ENCODE measurements around the gene NPAS4.
"Not testable (repeated sequence)": the region's sequence is repeated elsewhere in the genome, so short reads cannot be mapped to it uniquely, and the experiment has no call there.

NPAS4 gene

GRCh38 chr11:66454247-66454646 is 33.4 kb downstream of the NPAS4 start:
- DNase-seq (ENCODE audit: low read depth in 3 of 3) = no peak

DNA sequence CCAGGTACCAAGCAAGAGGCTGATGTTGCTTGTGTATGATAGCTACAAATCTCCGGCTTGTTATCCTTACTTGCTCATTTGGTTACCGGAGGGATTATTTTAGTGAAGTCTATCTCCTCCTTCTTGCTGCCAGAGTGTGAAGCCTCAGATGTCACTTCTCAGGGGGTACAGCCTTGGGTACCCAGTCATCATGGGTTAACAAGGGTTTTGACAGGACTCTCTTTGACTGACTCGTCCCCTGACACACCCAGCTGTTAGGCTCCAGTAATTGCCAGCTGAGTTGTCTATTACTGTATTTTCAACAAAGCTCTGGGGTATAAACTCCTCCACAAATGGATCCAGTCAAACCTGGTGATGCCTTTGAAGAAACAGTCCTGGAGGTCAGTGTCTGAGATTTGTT is 34.0 kb downstream of the NPAS4 start:
- no peak for DNase-seq (ENCODE audit: low read depth in 3 of 3)

GRCh38 chr11:66457826-66458225 is 37.0 kb downstream of the NPAS4 start:
- no peak for DNase-seq (ENCODE audit: low read depth in 3 of 3)

GRCh38 chr11:66459138-66459778 is 38.4 kb downstream of the NPAS4 start:
- no peak for DNase-seq (ENCODE audit: low read depth in 3 of 3)

GRCh38 chr11:66462010-66462409 is 41.2 kb downstream of the NPAS4 start:
- DNase-seq (ENCODE audit: low read depth in 3 of 3) = no peak

DNA sequence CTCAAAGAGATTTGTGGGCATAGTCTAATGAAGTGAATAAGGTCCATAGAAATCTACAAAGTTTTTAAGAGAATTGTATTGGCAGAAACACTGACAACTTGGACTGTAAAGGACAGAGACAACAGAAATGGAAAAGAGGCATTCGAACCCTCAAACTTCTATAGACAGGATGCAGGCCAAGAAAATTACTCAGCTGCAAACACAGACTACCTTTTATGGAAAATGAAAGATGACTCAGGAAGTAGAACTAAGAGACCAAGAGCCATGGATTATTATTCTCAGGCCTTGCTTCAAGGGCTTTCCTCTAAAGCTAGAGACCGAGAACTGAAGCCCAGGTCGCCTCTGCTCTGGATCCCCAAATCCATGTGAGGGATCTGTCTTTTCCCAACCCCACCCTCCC is 42.1 kb downstream of the NPAS4 start:
- DNase-seq (ENCODE audit: low read depth in 3 of 3) = no peak

DNA sequence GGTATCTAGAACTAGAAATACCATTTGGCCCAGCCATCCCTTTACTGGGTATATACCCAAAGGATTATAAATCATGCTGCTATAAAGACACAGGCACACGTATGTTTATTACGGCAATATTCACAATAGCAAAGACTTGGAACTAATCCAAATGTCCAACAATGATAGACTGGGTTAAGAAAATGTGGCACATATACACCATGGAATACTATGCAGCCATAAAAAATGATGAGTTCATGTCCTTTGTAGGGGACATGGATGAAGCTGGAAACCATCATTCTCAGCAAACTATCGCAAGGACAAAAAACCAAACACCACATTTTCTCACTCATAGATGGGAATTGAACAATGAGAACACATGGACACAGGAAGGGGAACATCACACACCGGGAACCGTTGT is 43.3 kb downstream of the NPAS4 start:
- not testable (repeated sequence) for DNase-seq (ENCODE audit: low read depth in 3 of 3)

- DNase-seq (ENCODE audit: low read depth in 3 of 3) = no peak
These were observed 44.1 kb downstream of the NPAS4 start for GRCh38 chr11:66464916-66465315.

GRCh38 chr11:66465373-66466224 is 44.8 kb downstream of the NPAS4 start:
- no peak for DNase-seq (ENCODE audit: low read depth in 3 of 3)

GRCh38 chr11:66466225-66467033 is 45.6 kb downstream of the NPAS4 start, which contains the start of gene PELI3:
PELI3 (plus strand) TSS chr11:66466905; CDS start chr11:66468129, 1,224 bp downstream.
- DNase-seq (ENCODE audit: low read depth in 3 of 3) = peak; percentile 94 to 95 (median 94)

- no peak for DNase-seq (ENCODE audit: low read depth in 3 of 3)
These were observed 46.3 kb downstream of the NPAS4 start for GRCh38 chr11:66467034-66467659.

GRCh38 chr11:66467756-66468155 is 46.9 kb downstream of the NPAS4 start:
- DNase-seq (ENCODE audit: low read depth in 3 of 3) = no peak

DNA sequence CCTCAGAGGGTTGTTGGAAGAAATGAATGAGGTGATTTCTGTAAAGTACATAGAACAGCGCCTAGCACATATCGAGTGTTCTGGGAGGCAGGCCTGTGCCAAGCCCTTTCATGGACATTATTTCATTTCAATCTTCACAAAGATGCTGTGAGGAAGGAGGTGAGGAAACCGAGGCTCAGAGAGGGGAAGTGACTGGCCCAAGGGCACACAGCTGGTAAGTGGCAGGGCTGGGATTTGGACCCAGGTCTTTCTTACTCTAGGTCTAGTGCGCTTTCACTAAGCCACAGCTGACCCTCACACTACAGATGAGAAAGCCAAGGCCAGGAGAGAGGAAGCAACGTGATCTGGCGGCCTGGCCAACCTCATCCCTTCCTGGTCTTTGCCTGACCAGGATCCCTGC is 47.9 kb downstream of the NPAS4 start:
- DNase-seq (ENCODE audit: low read depth in 3 of 3) = no peak

DNA sequence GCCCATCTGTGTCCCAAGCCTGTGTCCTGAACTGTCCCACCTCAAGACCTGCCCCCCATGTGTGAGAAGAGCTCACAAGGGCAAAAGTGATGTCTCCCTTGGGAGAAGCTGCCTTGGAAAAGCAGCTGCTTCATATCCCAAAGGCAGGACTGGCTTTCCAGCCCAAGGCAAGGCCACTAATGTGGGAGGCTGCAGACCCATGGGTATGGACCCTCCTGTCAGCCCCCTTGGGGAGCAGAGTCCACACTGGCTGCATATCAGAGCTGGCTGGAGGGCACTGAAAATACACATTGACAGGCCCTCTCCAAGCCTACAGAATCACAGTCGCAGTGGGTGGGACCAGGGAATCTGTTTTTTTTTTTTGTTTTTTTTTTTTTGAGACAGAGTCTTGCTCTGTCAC is 48.6 kb downstream of the NPAS4 start:
- no peak for DNase-seq (ENCODE audit: low read depth in 3 of 3)

DNA sequence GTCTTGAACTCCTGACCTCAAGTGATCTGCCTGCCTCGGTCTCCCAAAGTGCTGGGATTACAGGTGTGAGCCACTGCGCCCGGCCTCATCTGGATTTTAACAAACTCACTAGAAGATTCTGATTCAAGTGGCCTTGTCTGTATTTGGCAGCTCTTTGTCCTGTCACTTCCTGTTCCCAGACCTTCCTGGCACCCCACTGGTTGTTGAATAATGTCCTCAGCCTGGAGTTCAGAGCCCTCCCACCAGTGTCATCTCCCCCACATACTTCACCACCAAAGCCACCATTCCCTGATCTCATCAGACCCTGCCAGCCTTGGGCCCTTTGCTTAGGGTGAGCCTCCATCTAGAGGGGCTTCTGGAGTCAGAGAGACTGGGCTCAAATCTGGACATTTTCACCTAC is 49.2 kb downstream of the NPAS4 start:
- DNase-seq (ENCODE audit: low read depth in 3 of 3) = no peak

DNA sequence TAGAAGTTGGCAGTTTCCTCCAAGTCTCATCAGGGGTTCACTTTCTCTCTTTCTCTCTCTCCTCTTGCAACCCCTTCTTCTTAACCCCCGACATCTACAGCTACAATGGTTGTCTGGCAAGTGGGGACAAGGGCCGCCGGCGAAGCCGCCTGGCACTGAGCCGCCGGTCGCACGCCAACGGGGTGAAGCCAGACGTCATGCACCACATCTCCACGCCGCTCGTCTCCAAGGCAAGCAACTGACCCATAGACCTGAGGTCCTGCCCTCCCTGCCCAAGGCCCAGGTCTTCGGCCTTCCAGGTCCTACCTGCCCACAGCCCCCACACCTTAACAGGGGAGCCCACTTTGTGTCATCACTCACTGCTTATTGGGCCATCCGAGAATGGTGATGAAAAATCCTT is 50.3 kb downstream of the NPAS4 start:
- no peak for DNase-seq (ENCODE audit: low read depth in 3 of 3)

DNA sequence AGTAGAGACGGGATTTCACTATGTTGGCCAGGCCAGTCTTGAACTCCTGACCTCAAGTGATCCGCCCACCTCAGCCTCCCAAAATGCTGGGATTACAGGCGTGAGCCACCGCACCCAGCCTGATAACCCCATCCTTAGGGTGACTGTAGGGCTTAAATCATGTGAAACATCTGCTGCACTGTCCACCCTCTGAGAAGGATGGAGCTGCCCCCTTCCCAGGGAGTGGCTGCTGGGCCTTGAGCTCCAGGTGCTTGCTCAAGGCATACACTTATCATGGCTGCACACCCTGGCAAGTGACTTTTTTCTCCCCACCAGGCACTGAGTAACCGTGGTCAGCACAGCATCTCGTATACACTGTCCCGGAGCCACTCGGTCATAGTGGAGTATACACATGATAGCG is 51.2 kb downstream of the NPAS4 start:
- DNase-seq (ENCODE audit: low read depth in 3 of 3) = no peak

DNA sequence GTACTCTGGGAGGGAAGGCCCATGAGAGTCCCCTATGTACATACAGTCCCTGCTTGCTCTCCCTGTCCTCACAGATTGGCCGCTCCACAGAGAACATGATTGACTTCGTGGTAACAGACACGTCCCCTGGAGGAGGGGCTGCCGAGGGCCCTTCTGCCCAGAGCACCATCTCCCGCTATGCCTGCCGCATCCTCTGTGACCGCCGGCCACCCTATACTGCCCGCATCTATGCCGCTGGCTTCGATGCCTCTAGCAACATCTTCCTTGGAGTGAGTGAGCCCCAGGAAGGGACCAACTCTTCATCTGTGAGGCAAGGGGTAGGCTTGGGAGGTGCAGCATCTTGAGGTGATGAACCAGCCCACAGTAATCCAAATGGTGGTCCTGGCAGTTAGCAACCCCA is 52.3 kb downstream of the NPAS4 start:
- DNase-seq (ENCODE audit: low read depth in 3 of 3) = no peak

- DNase-seq (ENCODE audit: low read depth in 3 of 3) = no peak
These were observed 53.0 kb downstream of the NPAS4 start for GRCh38 chr11:66473608-66474515.

DNA sequence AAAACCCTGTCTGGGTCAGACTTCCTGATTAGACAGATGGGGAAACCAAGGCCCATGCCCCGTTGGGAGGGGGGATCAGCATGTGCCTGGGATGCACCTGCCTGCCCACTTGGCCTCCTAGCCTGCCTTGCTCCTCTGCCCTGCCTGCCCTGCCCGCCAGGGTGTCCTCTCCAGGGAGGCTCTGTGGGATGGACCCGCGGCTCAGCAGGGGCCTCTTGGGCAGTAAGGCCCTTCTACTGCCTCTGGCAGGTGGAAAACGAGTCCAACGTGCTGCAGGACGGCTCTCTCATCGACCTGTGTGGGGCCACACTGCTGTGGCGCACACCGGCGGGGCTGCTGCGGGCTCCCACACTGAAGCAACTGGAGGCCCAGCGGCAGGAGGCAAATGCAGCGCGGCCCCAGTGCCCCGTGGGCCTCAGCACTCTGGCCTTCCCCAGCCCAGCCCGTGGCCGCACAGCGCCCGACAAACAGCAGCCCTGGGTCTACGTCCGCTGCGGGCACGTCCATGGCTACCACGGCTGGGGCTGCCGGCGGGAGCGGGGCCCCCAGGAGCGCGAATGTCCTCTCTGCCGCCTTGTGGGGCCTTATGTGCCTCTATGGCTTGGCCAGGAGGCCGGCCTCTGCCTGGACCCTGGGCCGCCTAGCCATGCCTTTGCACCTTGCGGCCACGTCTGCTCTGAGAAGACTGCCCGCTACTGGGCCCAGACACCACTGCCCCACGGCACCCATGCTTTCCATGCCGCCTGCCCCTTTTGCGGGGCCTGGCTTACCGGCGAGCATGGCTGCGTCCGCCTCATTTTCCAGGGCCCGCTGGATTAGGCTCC is 54.7 kb downstream of the NPAS4 start:
- no peak for DNase-seq (ENCODE audit: low read depth in 3 of 3)

Data from stimulated activated CD4-positive, alpha-beta T cell treated with anti-CD3 and anti-CD28 coated beads, TNF-alpha, amount 100 ng/mL, for 4 hours (primary cell).